Vagina (tissue), 2 donors: ENCODE data around the gene NKAIN2.

Source experiments
- POLR2A ChIP-seq, 2 donors: fragments of 450-650 bp; IDR thresholded peaks; one replicate each; pipeline ENCODE4 v1.6.1; 2017; ENCODE audit warnings: antibody characterized with exemption in 2 of 2, mild to moderate bottlenecking in 2 of 2, moderate library complexity in 2 of 2
- POLR2AphosphoS5 ChIP-seq, 2 donors: sonication (generic); formaldehyde crosslinking; IDR thresholded peaks; one replicate each; pipeline ENCODE4 v1.9.0; 2017; ENCODE audit warnings: antibody characterized with exemption in 2 of 2, mild to moderate bottlenecking in 2 of 2, low read depth in 1 of 2; ENCODE audit not compliant: insufficient read depth in 1 of 2
- TF ChIP-seq, protein P1 (sequence below), 3 experiments: fragments of 450-650 bp in 2 of 3; fragments of 200-600 bp in 1 of 3; sonication (generic) in 1 of 3; IDR thresholded peaks; one replicate each; pipeline ENCODE4 v1.5.1; 2017 to 2019; ENCODE audit warnings: antibody characterized with exemption in 3 of 3, mild to moderate bottlenecking in 2 of 3, moderate library complexity in 2 of 3

DNA sequence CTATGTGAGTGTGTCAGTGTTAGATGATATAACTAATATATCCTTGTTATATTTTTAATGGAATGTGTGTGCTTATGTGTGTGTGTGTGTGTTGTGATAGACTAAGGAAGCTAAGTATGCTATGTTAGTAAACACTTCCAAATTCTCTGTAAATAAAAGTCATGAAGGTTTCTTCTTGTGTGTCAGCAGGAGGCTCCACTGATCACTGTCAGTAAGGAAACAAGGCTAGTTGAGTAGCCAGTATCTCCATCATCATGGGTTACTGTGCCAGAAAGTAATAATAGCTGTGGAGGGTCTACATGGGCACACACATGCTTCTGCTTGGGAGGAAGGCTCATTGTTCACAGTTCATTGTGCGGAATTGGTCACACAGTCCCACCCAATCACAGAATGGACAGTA, 855.8 kb downstream of the NKAIN2 start:
- TF ChIP-seq POLR2AphosphoS5 (IDR thresholded peaks at IDR 0.05; ENCODE audit: insufficient read depth in 1 of 2, low read depth in 1 of 2) (no peak), POLR2A (IDR thresholded peaks at IDR 0.05) (no peak)
- TF ChIP-seq, protein P1, sequence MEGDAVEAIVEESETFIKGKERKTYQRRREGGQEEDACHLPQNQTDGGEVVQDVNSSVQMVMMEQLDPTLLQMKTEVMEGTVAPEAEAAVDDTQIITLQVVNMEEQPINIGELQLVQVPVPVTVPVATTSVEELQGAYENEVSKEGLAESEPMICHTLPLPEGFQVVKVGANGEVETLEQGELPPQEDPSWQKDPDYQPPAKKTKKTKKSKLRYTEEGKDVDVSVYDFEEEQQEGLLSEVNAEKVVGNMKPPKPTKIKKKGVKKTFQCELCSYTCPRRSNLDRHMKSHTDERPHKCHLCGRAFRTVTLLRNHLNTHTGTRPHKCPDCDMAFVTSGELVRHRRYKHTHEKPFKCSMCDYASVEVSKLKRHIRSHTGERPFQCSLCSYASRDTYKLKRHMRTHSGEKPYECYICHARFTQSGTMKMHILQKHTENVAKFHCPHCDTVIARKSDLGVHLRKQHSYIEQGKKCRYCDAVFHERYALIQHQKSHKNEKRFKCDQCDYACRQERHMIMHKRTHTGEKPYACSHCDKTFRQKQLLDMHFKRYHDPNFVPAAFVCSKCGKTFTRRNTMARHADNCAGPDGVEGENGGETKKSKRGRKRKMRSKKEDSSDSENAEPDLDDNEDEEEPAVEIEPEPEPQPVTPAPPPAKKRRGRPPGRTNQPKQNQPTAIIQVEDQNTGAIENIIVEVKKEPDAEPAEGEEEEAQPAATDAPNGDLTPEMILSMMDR (IDR thresholded peaks at IDR 0.05), result no peak
